Keratinocyte (primary cell): ENCODE measurements around the gene GINS2. TPM values are rescaled to one million over a fixed set of nuclear protein-coding genes. Genes with fewer than 3 reads are reported as not detected.

Source experiments
- DNase-seq: peaks from one replicate; pipeline ENCODE4 v3.0.0-alpha.2; 2011; ENCODE audit warnings: low read depth, missing footprints, low spot score
- FAIRE-seq: peaks from 2 replicates; lab custom pipeline; 2011; peaks lifted over from hg19 to GRCh38; lab: Jason Lieb, UNC
- H2AFZ ChIP-seq: 2 replicates; pipeline ENCODE4 v1.6.0; 2012; ENCODE audit warnings: low read length, control low read depth, inconsistent platforms; ENCODE audit not compliant: control insufficient read depth
- H3K27ac ChIP-seq: 2 replicates; pipeline ENCODE4 v1.5.1; 2011; ENCODE audit warnings: low read length; ENCODE audit not compliant: control insufficient read depth, insufficient read depth
- H3K27me3 ChIP-seq: 3 replicates; pipeline ENCODE4 v1.6.0; 2011; ENCODE audit warnings: low read length; ENCODE audit not compliant: control insufficient read depth, insufficient read depth; ENCODE audit errors: extremely low read depth
- H3K36me3 ChIP-seq, 2 experiments: 2 replicates in 1 of 2; 3 replicates in 1 of 2; pipeline ENCODE4 v1.5.1; 2011; ENCODE audit warnings: low read length in 2 of 2, mild to moderate bottlenecking in 1 of 2; ENCODE audit not compliant: control insufficient read depth in 2 of 2, insufficient read depth in 2 of 2; ENCODE audit errors: extremely low read depth in 1 of 2
- H3K4me1 ChIP-seq: 3 replicates; pipeline ENCODE4 v1.5.1; 2011; ENCODE audit warnings: low read length; ENCODE audit not compliant: control insufficient read depth, insufficient read depth; ENCODE audit errors: extremely low read depth
- H3K4me2 ChIP-seq: 3 replicates; pipeline ENCODE4 v1.6.0; 2011; ENCODE audit warnings: low read depth, low read length; ENCODE audit not compliant: control insufficient read depth, insufficient read depth; ENCODE audit errors: extremely low read depth
- H3K4me3 ChIP-seq, 3 experiments: fragments of 200-600 bp in 1 of 3; sonication (generic) in 1 of 3; 2 replicates in 2 of 3; 3 replicates in 1 of 3; pipeline ENCODE4 v1.5.1; 2011 to 2016; ENCODE audit warnings: low read length in 3 of 3, mild to moderate bottlenecking in 3 of 3, control low read depth in 2 of 3, inconsistent platforms in 1 of 3, low read depth in 1 of 3, mixed read lengths in 1 of 3, mixed run types in 1 of 3, moderate library complexity in 1 of 3; ENCODE audit not compliant: control insufficient read depth in 2 of 3, insufficient read depth in 2 of 3; ENCODE audit errors: extremely low read depth in 1 of 3
- H3K79me2 ChIP-seq: 2 replicates; pipeline ENCODE4 v1.6.0; 2012; ENCODE audit warnings: low read length; ENCODE audit not compliant: control insufficient read depth, insufficient read depth
- H3K9ac ChIP-seq: 3 replicates; pipeline ENCODE4 v1.6.0; 2011; ENCODE audit warnings: low read length; ENCODE audit not compliant: control insufficient read depth, insufficient read depth; ENCODE audit errors: extremely low read depth
- H3K9me1 ChIP-seq: 3 replicates; pipeline ENCODE4 v1.6.0; 2011; ENCODE audit warnings: low read length; ENCODE audit not compliant: control insufficient read depth, insufficient read depth; ENCODE audit errors: extremely low read depth
- H3K9me3 ChIP-seq: 2 replicates; pipeline ENCODE4 v1.5.1; 2012; ENCODE audit warnings: low read depth, low read length; ENCODE audit not compliant: control insufficient read depth
- H4K20me1 ChIP-seq: 3 replicates; pipeline ENCODE4 v1.6.0; 2011; ENCODE audit warnings: low read length; ENCODE audit not compliant: control insufficient read depth, insufficient read depth; ENCODE audit errors: extremely low read depth
- CTCF ChIP-seq, 3 experiments: IDR thresholded peaks in 1 of 3; conservative IDR thresholded peaks in 1 of 3; optimal IDR thresholded peaks in 1 of 3; 2 replicates in 2 of 3; 3 replicates in 1 of 3; pipeline versions ENCODE3 to v1.5.1; 2011; ENCODE audit warnings: low read length in 3 of 3, mild to moderate bottlenecking in 3 of 3, moderate library complexity in 2 of 3, control low read depth in 1 of 3, inconsistent platforms in 1 of 3; ENCODE audit not compliant: insufficient read depth in 2 of 3; ENCODE audit errors: extremely low read depth in 1 of 3
- EZH2 ChIP-seq: IDR thresholded peaks from one replicate; pipeline ENCODE4 v1.6.1; 2012; ENCODE audit warnings: inconsistent platforms, mild to moderate bottlenecking, low read length, moderate library complexity
- dilution Hi-C: fragments of 300-500 bp; cut with MboI; formaldehyde crosslinking; loops from one replicate; pipeline ENCODE4 v1.7.0; 2020; ENCODE audit warnings: low sequenced_read_pairs; ENCODE audit not compliant: extremely low pct_ligation_motif_present
- polyA plus RNA-seq, 5 experiments: library from polyadenylated mRNA; depleted of rRNA in 3 of 5; stranded (reverse) in 3 of 5; stranded (forward) in 1 of 5; unstranded in 1 of 5; fragments of >200 nt; gene quantifications; 1 replicate in 1 of 5; 2 replicates in 3 of 5; 3 replicates in 1 of 5; pipeline versions ENCODE4 v1.2.1 to v1.2.3, GENCODE V29; 2011 to 2012; ENCODE audit warnings: missing spikeins in 2 of 5, low read depth in 1 of 5, low replicate concordance in 1 of 5

GINS2 gene
- polyA plus RNA-seq, 1 donor (not counting 4 experiments of a cell fraction or from before 2014, with no cell fraction given), result 11.2 TPM

GRCh38 chr16:85633888-85634287 lies 54.9 kb downstream of the GINS2 start:
- Histone ChIP-seq H3K27me3 (no peaks in the 10 kb centered on the region), H2AFZ (no peak overlapping the region), H4K20me1 (no peaks in the 10 kb centered on the region), H3K9me3 (no peaks in the 10 kb centered on the region), H3K36me3 (peaks cover 0 to 4% of the 10 kb centered on the region in 2 experiments), H3K79me2 (no peaks in the 10 kb centered on the region), H3K4me2 (no peak overlapping the region), H3K4me1 (peaks cover 14% of the 10 kb centered on the region), H3K27ac (no peak overlapping the region), H3K4me3 (no peak overlapping the region), H3K9me1 (no peaks in the 10 kb centered on the region), H3K9ac (no peak overlapping the region)
- DNase-seq (no peak), FAIRE-seq (no peak)
- TF ChIP-seq EZH2 (no peak), CTCF (optimal IDR thresholded peaks at IDR 0.05 in 1 of 3, IDR thresholded peaks at IDR 0.05 in 1 of 3, conservative IDR thresholded peaks at IDR 0.05 in 1 of 3; ENCODE audit: extremely low read depth in 1 of 3, insufficient read depth in 2 of 3, low read length in 3 of 3) (no peak)
- dilution Hi-C loops, result no loop called here

GRCh38 chr16:85633438-85633743 lies 55.4 kb downstream of the GINS2 start:
- Histone ChIP-seq H4K20me1 (no peaks in the 10 kb centered on the region), H3K4me2 (no peak overlapping the region), H3K9ac (no peak overlapping the region), H3K9me3 (no peaks in the 10 kb centered on the region), H3K79me2 (no peaks in the 10 kb centered on the region), H3K4me3 (no peak overlapping the region), H3K4me1 (peaks cover 14% of the 10 kb centered on the region), H3K36me3 (peaks cover 0 to 4% of the 10 kb centered on the region in 2 experiments), H3K9me1 (no peaks in the 10 kb centered on the region), H3K27ac (no peak overlapping the region), H2AFZ (no peak overlapping the region), H3K27me3 (no peaks in the 10 kb centered on the region)
- no peak for TF ChIP-seq EZH2
- TF ChIP-seq CTCF (optimal IDR thresholded peaks at IDR 0.05 in 1 of 3, IDR thresholded peaks at IDR 0.05 in 1 of 3, conservative IDR thresholded peaks at IDR 0.05 in 1 of 3; ENCODE audit: extremely low read depth in 1 of 3, insufficient read depth in 2 of 3, low read length in 3 of 3), result no peak
- dilution Hi-C loops, result no loop called here
- no peak for DNase-seq
- no peak for FAIRE-seq
